Activated CD8-positive, alpha-beta memory T cell treated with anti-CD3 and anti-CD28 coated beads for 36 hours (primary cell): Measurements from ENCODE around the gene HSPBP1. TPM values are rescaled to one million over a fixed set of nuclear protein-coding genes. Genes with fewer than 3 reads are reported as not detected.

ENCODE experiments used
- CTCF ChIA-PET: fragments of 350-600 bp; sonication (Branson Sonifier 250); formaldehyde crosslinking; loops from one replicate; lab custom pipeline; 2021; ENCODE audit warnings: antibody characterized with exemption; lab: Charles Lee
- POLR2A ChIA-PET: fragments of 350-600 bp; sonication (Branson Sonifier 250); formaldehyde crosslinking; loops from one replicate; lab custom pipeline; 2021; ENCODE audit warnings: antibody characterized with exemption; lab: Charles Lee
- total RNA-seq, 2 experiments: library from RNA; stranded (reverse); gene quantifications; one replicate each; pipeline ENCODE4 v1.2.3, GENCODE V29; 2021

Gene HSPBP1
- total RNA-seq, 2 experiments from 2014 or later = 74.4 to 79.6 TPM

DNA sequence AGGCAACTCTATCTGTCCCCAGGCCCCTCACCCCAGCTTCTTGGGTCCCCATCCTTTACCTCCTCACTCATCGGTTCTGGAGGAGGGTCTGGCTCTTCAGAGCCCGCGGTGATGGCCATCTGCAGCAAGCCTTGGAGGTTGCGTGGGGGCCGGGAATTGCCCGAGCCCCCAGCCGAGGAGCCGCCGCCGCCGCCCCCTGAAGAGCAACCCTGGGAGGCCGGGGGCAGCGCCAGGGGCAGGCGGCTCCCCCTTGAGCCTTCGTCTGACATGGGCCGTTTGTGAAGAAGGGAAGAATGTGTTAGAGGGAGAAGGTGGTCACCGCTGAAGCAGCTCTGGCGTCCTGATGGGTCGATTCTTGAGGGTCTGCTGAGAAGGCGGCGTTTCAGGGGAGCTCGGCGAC lies 570 bp downstream of the HSPBP1 start:
- ChIA-PET POLR2A (interaction anchor here (0.6 to 2.0 kb wide), 3 partner anchors 19 to 128 kb away, joined by 7 to 15 read pairs (median 8); partner anchors contain the start of genes TMEM238 and UBE2S), CTCF (interaction anchor here (0.7 to 2.7 kb wide), 3 partner anchors 12 to 25 kb away, joined by 3 to 7 read pairs (median 3); no protein-coding TSS in a partner anchor)

DNA sequence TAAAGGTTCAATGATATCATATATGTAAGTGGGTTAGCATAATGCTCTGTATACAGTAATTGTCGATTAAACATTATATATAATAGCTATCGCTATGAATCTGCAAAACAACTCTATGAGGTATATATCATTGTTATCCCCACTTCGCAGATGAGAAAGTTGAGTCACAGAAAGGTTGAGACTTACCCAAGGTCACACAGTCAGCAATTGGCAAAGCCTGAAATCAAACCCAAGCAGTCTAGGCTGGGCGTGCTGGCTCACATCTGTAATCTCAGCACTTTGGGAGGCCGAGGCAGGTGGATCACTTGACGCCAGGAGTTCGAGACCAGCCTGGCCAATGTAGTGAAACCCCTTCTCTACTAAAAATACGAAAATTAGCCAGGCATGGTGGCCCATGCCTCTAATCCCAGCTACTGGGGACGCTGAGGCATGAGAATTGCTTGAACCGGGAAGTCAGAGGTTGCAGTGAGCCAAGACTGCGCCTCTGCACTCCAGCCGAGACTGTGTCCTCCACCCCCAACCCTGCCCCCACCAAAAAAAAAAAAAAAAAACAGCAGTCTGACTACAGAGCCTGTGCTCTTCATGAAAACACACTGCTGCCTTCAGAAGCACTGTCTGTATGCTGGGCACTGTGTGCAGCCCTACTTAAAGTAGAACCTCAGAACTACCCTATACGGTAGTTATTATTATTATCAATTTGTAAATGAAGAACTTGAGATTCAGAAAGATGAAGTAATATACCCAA lies 1.3 kb downstream of the HSPBP1 start:
- CTCF ChIA-PET = interaction anchor here (0.7 to 2.7 kb wide), 4 partner anchors 13 to 24 kb away, joined by 3 to 7 read pairs (median 5); no protein-coding TSS in a partner anchor

DNA sequence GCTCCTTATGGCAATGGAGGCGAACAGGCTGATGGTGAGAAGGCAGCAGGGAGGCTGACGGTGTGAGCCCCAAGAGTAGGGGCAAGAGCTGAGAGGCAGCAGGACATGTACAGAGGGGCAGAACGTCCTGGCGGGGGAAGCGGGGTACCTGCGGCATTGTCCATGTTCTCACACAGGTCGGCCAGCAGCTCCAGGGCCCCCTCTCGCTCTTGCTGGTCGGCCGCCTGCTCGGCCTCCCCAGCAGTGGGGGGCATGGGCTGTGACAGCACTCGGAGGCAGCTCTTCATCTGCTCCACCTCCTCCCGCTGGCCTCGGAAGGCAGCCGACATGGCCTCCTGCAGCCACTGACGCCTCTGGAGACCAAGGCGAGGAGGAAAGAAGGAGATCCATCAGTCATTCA lies 2.4 kb downstream of the HSPBP1 start:
- ChIA-PET POLR2A (no interaction called here), CTCF (interaction anchor here (0.8 to 2.2 kb wide), 4 partner anchors 17 to 227 kb away, joined by 3 to 7 read pairs (median 4); no protein-coding TSS in a partner anchor)

More for the DNA sequence above, 1.3 kb downstream of the HSPBP1 start:
- POLR2A ChIA-PET = no interaction called here

DNA sequence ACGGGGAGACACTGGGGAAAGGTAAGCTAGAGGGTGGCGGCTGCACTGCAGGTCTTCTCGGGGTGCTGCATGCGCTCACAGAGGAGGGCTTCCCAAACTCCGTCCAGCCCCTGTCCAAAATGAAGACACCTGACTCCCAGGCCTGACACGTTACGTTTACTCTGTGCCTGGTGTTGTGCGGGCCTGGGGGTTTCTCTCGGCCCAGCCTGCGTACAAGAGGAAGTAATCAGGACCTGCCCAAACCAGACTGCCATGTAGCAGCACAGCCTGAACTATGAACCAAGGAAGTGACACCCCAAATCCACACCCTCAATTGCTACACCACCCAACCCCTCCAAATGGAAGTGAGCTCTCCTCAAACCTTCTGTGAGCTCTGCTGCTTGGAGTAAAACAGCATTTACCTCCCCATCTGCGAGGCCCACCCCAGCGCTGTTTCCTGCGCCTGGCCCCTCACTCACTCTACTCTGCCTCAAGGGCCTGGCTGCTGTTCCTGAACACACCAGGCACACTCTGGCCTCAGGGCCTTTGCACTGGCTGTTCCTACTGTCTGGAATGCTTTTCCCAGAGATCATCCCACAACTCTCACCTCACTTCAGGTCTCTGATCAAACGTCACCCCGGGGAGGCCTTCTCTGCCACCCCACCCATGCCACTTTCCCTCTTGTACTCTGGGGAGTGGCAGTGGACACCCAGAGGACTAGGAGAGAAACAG lies 3.0 kb downstream of the HSPBP1 start:
- POLR2A ChIA-PET = interaction anchor here (0.8 kb wide), 1 partner anchor 23 kb away, joined by 3 read pairs; no protein-coding TSS in a partner anchor
- CTCF ChIA-PET = interaction anchor here (0.7 to 2.2 kb wide), 5 partner anchors 17 to 227 kb away, joined by 3 to 7 read pairs (median 3); no protein-coding TSS in a partner anchor

DNA sequence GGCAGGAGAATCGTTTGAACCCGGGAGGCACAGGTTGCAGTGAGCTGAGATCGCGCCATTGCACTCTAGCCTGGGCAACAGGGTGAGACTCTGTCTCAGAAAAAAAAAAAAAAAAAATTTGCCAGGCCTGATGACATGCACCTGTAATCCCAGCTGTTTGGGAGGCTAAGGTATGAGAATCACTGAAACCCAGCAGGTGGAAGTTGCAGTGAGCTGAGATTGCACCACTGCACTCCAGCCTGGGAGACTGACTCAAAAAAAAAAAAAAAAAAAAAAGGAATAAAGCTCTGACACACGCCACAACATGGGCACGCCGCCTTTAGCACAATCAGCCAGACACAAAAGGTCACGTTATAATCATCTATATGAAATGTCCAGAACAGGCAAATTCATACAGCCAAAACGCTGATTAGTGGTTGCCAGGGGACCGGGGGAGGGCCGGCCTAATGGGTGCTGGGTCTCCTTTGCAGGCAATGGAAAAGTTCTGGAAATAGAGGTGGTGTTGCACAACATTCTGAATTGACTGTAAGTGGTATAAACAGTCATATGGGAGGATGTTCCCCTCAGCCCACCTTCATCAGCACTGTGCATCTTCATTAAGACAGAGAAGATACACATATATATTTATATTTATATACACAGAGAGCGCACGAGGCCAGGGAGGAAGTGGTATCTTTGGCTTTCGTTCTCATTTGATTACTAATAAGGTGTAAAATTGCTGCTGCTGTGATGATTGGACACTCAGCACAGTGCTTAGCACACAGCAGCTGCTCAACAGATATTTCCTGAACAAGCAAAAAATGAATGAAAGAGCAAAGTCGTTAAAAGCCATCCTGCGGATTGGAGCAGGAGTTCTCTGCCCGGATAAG lies 3.8 kb downstream of the HSPBP1 start:
- CTCF ChIA-PET = interaction anchor here (0.6 to 2.2 kb wide), 5 partner anchors 16 to 228 kb away, joined by 3 to 7 read pairs (median 3); no protein-coding TSS in a partner anchor
- POLR2A ChIA-PET = interaction anchor here (0.6 to 0.8 kb wide), 6 partner anchors 14 to 1038 kb away, joined by 3 to 8 read pairs (median 4); no protein-coding TSS in a partner anchor

DNA sequence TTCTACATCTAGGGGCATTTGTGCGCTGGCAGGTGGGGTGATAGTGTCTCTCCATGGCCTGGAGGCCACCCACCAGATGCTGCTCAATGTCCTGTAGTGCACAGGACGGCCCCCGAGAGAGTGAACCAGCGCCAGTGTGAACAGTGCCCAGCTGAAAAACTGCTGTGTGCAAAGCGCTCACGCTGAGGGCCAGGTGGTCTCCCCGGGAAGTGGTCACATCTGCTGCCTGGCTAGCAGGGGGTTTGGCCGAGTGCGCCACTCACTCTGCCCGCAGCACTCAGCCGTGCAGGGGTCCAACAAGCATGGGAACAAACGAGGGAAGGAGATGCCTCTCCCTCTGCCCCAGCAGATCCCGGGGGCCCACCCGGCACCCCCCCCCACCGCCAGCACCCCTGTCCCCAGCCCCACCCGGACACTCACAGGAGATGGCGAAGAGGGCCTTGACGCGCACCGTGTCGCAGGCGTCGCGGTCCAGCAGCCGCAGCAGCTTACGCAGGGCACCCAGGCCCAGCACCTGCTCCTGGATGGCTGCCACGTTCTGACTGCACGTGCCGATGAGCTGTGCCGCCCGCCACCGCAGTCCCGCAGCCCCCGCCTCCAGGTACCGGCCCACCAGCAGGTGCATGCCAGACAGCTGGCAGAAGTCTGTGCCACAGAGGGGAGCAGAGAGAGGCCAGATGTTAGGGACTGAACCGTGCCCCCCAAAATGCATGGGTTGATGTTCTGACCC lies 5.8 kb downstream of the HSPBP1 start:
- POLR2A ChIA-PET = no interaction called here
- CTCF ChIA-PET = no interaction called here

DNA sequence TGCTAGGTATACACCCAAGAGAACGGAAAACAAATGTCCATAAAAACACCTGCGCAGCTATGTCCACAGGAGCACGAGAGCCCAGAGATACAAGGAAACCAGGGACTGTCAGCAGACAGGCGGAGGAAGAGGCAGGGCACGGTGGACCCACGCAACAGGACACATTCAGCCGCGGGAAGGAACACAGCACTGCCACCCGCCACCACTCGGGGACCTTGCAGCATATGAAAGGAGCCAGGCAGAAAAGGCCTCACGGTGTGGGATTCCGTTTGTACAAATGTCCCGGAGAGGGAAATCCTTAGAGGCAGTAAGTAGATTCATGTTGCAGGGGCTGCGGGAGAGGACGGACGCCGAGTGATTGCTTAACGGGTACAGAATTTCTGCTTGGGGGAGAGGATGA lies 7.8 kb downstream of the HSPBP1 start:
- ChIA-PET POLR2A (no interaction called here), CTCF (interaction anchor here (0.9 kb wide), 1 partner anchor 29 kb away, joined by 3 read pairs; no protein-coding TSS in a partner anchor)

DNA sequence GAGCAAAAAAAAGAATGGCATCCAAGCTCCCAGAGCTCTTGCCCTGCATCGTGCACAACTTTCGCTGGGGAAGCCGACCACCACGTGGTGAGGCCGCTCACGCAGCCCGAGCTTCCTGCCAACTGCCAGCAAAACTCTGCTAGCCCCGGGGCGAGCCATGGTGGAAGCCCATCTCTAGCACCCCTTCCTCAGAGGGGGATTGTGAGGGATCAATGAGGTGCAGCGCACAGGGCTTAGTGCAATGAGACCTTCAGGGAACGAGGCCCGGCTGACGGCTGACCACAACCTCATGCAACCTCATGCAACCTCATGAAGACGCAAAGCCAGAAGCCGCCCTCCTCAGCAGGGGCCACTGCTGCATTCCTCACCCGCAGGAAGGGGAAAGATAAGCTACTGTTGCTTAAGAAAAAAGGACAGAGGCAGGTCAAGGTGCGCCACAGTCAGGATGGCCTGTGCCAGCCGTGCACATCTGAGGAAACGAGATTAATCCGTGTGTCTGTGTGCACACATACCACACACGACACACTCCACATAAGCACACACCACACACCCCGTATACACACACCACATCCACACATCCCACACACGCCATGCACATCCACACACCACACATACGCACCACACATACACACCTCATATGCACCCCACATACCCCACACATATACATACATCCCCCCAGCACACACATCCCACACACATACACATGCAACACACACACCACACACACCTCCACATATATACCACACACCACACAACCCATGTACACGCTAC lies 9.6 kb downstream of the HSPBP1 start:
- ChIA-PET POLR2A (interaction anchor here (1.4 kb wide), 1 partner anchor 11 kb away, joined by 5 read pairs; no protein-coding TSS in a partner anchor), CTCF (no interaction called here)

DNA sequence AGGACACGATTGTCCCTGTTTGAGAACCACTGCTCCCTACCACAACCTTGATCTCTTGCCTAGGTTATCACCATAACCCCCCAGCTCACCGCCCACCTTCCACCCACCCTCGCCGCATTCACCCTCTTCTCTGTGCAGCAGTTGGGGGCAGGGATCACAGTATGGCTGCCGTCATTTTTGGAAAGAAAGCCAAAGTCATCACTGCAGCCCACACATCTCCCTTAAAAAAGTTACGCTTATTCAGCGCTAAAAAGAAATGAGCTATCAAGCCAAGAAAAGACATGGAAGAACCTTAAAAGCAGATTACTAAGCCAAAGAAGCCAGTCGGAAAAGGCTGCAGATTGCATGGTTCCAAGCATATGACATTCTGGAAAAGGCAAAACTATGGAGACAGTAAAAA lies 10.6 kb downstream of the HSPBP1 start:
- POLR2A ChIA-PET = no interaction called here
- CTCF ChIA-PET = no interaction called here

DNA sequence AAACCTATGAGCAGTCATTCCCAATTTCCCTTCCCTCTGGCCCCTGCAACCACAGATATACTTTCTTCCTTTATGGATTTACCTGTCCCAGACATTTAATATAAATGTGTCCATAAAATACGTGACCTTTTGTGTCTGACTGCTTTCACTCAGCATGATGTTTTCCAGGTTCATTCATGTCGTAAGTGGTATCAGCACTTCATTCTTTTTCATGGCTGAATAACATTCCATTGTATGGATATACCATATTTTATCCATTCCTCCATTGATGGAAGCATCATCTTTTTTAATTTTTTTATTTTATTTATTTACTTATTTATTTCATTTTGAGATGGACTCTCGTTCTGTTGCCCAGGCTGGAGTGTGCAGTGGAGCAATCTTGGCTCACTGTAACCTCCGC lies 13.1 kb downstream of the HSPBP1 start:
- ChIA-PET POLR2A (no interaction called here), CTCF (no interaction called here)

DNA sequence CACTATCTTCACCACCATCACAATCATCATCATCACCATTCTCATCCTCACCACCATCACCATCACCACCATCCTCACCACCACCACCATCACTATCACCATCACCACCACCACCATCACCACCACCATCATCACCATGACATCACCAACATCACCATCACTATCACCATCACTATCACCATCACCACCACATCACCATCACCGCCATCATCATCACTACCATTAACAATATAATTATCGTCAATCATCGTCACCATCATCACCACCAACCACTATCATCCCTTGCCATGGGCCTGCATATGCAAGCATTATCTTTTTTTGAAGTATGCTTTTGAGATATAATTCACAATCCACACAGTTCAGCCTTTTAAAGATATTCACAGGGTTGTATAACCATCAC lies 13.5 kb downstream of the HSPBP1 start:
- CTCF ChIA-PET = no interaction called here
- POLR2A ChIA-PET = no interaction called here

DNA sequence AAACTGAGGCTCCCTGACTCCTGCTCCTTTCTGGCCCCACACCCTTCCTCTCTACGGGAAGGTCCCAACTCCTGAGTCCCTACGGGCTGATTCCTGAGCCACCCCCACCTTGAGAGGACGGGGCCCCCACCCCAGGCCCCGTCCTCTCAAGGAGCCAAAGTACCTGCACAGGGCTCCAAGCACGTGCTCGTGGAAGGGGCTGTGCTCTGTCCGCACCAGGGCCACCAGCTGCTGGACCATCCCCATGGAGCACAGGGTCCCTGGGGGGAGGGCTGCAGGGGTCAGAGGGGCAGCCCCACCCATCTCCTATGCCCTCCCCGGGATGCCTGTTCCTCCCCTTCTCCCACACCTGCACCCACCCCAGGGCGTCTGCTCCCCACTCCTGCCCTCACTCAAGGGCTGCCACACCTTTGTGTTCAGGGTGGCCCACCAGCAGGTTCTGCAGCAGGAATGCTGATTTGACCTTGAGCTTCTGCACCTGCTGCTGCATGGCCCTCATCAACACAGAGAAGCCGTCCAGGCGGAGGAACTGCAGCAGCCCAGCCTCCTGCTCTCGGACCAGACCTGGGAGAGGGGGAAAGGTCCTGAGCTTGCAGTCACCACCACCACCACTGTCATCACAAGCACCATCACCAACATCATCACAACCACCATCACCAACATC lies 14.1 kb downstream of the HSPBP1 start:
- ChIA-PET POLR2A (no interaction called here), CTCF (no interaction called here)

DNA sequence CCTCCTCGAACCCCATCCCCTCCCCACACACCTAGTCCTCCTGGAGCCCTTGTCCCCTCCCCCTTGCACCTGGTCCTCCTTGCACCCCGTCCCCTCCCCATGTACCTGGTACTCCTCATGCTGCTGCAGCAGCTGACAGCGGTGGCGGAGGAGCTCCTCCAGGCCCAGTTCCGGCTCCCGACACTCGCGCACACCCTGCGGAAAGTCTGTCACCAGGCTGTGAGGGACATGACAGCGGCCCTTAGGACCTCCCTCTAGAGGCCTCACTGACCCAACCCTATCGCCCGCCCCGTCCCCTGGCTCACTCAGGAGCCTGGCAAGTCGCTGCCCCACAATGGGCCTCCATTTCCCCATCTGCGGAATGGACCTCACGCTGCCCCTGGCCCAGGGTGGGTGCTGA lies 14.7 kb downstream of the HSPBP1 start:
- ChIA-PET CTCF (no interaction called here), POLR2A (no interaction called here)

DNA sequence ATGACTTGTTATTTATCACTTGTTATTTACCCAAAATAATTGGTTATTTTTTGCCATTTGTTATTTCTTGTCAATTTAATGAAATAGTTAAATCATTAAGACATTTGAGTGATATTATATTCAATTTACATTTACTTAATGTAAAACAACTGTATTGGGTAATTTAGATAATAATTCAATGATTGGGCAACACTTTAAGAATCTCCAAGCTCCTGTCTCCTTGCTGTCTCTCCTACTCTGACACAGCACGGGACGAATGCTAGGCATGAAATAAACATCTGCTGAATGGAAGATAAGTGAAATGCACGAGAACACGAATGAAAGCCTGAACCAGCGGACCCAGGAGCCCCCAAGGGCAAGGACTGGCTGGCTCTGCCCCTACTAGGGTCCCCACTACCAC lies 15.4 kb downstream of the HSPBP1 start:
- ChIA-PET POLR2A (no interaction called here), CTCF (no interaction called here)

DNA sequence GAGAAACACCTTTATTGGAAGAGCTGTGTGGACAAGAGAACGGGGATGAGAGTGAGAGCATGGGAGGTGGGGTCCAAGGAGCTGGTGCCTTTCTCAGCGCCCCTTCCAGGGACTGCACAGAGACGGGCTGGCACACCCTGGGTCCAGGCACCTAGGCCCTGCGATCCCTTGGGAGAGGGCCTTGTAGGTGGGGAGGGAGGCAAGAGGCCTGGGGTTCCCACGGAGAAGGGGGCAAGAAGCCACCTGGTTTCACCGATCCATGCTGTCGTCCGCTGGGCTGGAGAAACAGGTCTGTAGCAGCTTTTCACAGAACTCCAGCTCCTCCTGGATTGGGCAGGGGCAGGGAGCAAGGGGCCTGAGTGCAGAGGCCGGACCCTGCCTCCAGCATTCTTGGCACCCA lies 17.6 kb downstream of the HSPBP1 start:
- POLR2A ChIA-PET = interaction anchor here (0.5 kb wide), 1 partner anchor 14 kb away, joined by 4 read pairs; no protein-coding TSS in a partner anchor
- CTCF ChIA-PET = no interaction called here

DNA sequence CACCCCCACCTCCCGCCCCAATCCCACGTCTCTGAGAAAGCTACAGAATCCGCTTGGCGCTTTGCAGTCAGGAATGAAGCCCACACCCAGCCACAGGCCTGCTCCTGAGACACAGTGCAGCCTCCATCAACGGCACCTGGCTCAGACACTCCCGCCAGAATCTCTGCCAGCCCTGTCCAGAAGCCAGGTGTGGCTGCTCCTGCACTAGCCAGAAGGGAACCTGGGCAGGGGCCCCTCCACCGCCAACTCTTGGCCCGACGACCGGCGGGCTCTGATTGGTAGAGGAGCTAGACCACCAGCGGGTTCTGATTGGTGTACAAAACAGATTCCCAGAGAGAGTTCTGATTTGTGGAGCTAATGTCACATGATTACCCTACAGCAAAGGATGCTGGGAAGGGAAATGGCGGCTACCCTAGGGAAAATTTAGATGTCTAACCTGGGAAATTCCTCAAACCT lies 18.2 kb downstream of the HSPBP1 start:
- POLR2A ChIA-PET = interaction anchor here (0.5 to 0.6 kb wide), 2 partner anchors 14 to 152 kb away, joined by 3 to 4 read pairs; no protein-coding TSS in a partner anchor
- CTCF ChIA-PET = interaction anchor here (0.5 to 0.7 kb wide), 2 partner anchors 130 to 159 kb away, joined by 3 to 4 read pairs; no protein-coding TSS in a partner anchor
